H1 (cell line): ENCODE data around the gene PRRG4. TPM values are rescaled to one million over a fixed set of nuclear protein-coding genes. Genes with fewer than 3 reads are reported as not detected.

ENCODE experiments used
- ASH2L ChIP-seq: fragments of 200-600, 300-600 bp; sonication (generic); IDR thresholded peaks from one replicate; pipeline ENCODE4 v1.7.1; 2017; ENCODE audit warnings: low read length
- CTCF ChIP-seq, 3 experiments: IDR thresholded peaks; 1 replicate in 2 of 3; 2 replicates in 1 of 3; pipeline versions ENCODE4 v1.5.1 to v1.6.1; 2011; ENCODE audit warnings: low read length in 3 of 3, mild to moderate bottlenecking in 3 of 3, inconsistent platforms in 2 of 3, low read depth in 1 of 3, moderate library complexity in 1 of 3; ENCODE audit not compliant: insufficient read depth in 1 of 3; ENCODE audit errors: control extremely low read depth in 1 of 3
- HDAC2 ChIP-seq, 2 experiments: fragments of 300-600 bp in 1 of 2; sonication (generic) in 1 of 2; IDR thresholded peaks; 2 replicates each; pipeline ENCODE4 v1.6.1; 2011 to 2012; ENCODE audit warnings: low read depth in 2 of 2, low read length in 2 of 2, mild to moderate bottlenecking in 2 of 2, moderate library complexity in 2 of 2, borderline replicate concordance in 1 of 2, inconsistent platforms in 1 of 2
- HDAC6 ChIP-seq: IDR thresholded peaks from one replicate; pipeline ENCODE4 v1.7.1; 2012; ENCODE audit warnings: low read depth, mild to moderate bottlenecking, inconsistent platforms, low read length, moderate library complexity
- POLR2A ChIP-seq, 2 experiments: IDR thresholded peaks; 1 replicate in 1 of 2; 2 replicates in 1 of 2; pipeline ENCODE4 v1.6.1; 2011; ENCODE audit warnings: low read depth in 2 of 2, low read length in 2 of 2, mild to moderate bottlenecking in 2 of 2; ENCODE audit errors: control extremely low read depth in 1 of 2
- POU5F1 ChIP-seq: IDR thresholded peaks from 2 replicates; pipeline ENCODE4 v1.6.1; 2011; ENCODE audit warnings: low read depth, mild to moderate bottlenecking, low read length, moderate library complexity
- RAD21 ChIP-seq, 2 experiments: IDR thresholded peaks in 1 of 2; conservative IDR thresholded peaks in 1 of 2; 2 replicates each; pipeline ENCODE4 v1.6.1; 2011; ENCODE audit warnings: low read depth in 2 of 2, low read length in 2 of 2, improper control_type of control experiment in 1 of 2, inconsistent platforms in 1 of 2, mild to moderate bottlenecking in 1 of 2, moderate library complexity in 1 of 2
- RBBP5 ChIP-seq: IDR thresholded peaks from 2 replicates; pipeline ENCODE4 v1.7.1; 2012; ENCODE audit warnings: low read depth, mild to moderate bottlenecking, inconsistent platforms, low read length, moderate library complexity, borderline replicate concordance
- polyA plus RNA-seq, 7 experiments: library from polyadenylated mRNA; depleted of rRNA in 3 of 7; stranded (reverse) in 5 of 7; unstranded in 2 of 7; fragments of >200 nt in 5 of 7; fragments of 200-250 nt in 2 of 7; gene quantifications; 1 replicate in 5 of 7; 2 replicates in 1 of 7; 4 replicates in 1 of 7; pipeline versions ENCODE4 v1.2.1 to v1.2.3, GENCODE V29; 2011 to 2013; ENCODE audit warnings: missing spikeins in 2 of 7, mixed read lengths in 2 of 7
- total RNA-seq: library from RNA; stranded (reverse); fragmentation: NEBNext Ultra II Directional; extraction: Animal tissue kit (Norgen Biotek cat#: 25700); gene quantifications from 2 replicates; pipeline ENCODE4 v1.2.1, GENCODE V29; 2021
- TF ChIP-seq, protein P1 (sequence below): IDR thresholded peaks from 2 replicates; pipeline ENCODE4 v1.6.1; 2012; ENCODE audit warnings: inconsistent platforms

Gene PRRG4
- total and polyA plus RNA-seq, 2 of the 8 experiments (the other 6 are each of a cell fraction or from before 2014, with no cell fraction given), result 0.65 to 1.7 TPM

DNA sequence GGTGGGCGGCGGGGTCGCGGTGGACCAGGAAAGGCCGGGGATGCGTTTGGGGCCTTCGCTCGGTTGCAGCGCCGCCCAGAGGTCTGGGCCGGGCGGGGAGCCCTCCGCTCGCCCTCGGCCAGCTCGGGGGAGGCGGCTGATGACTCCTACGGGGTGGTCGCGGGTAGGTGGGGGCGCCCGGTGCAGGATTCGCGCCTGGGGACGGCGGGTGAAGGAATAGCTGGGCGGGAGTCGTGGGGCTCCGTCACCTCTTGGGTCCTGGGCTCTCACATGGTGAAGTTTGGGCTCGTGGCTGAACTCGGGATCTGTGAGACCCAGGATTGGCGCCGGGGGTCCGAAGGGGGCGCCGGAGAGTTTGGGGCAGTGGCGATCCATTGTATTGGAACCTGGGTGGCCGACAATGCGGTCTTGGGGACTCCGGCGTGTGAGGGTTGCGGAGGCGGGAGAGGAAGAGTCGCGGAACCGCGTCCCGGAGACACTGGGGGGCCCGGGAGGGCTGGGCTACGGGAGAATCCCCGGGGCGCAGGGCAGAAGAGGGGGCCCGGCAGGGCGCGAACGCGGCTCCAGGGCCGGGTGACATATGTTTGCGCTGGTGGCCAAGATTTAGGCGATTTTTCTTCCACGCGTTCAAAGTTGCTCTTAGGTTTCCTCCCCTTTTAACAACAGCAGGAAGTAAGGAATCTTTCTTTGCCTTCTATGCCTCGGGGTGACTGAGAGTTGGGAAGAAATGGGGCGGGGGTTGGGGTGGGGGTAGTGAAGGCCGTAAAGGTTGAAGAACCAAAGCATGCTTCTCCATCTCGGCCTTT is 63.8 kb downstream of the PRRG4 start (continued):
- peak in 1 of 2 experiments; percentile 36; a peak in 1 of 3 replicates for TF ChIP-seq POLR2A (IDR thresholded peaks at IDR 0.05; ENCODE audit: control extremely low read depth in 1 of 2, low read depth in 2 of 2, low read length in 2 of 2)
- TF ChIP-seq, protein P1, sequence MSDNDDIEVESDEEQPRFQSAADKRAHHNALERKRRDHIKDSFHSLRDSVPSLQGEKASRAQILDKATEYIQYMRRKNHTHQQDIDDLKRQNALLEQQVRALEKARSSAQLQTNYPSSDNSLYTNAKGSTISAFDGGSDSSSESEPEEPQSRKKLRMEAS, result 0 out of 2 replicates have a peak, but pooled peaks have one; percentile 11
- TF ChIP-seq ASH2L, result peak; percentile 36
- TF ChIP-seq HDAC6, result no peak
- peak in 1 of 2 experiments; percentile 34; a peak in 1 of 4 replicates for TF ChIP-seq HDAC2 (IDR thresholded peaks at IDR 0.05; ENCODE audit: borderline replicate concordance in 1 of 2, low read depth in 2 of 2, low read length in 2 of 2)
- TF ChIP-seq RBBP5, result no peak
- peak; percentile 32 to 51 (median 36); a peak in 3 of 4 replicates for TF ChIP-seq CTCF (IDR thresholded peaks at IDR 0.05; ENCODE audit: control extremely low read depth in 1 of 3, insufficient read depth in 1 of 3, low read depth in 1 of 3, low read length in 3 of 3)
- TF ChIP-seq POU5F1, result no peak
- peak; percentile 17 to 42; a peak in 3 of 4 replicates for TF ChIP-seq RAD21 (IDR thresholded peaks at IDR 0.05 in 1 of 2, conservative IDR thresholded peaks at IDR 0.05 in 1 of 2; ENCODE audit: low read depth in 2 of 2, low read length in 2 of 2)
